Smooth muscle cell (in vitro differentiated cells): Measurements from ENCODE around the gene TUSC2. TPM values are rescaled to one million over a fixed set of nuclear protein-coding genes. Genes with fewer than 3 reads are reported as not detected.

Experiments
- DNase-seq: peaks from one replicate; lab custom pipeline; 2025; ENCODE audit not compliant: unreplicated experiment; lab: John Stamatoyannopoulos, UW
- H2AFZ ChIP-seq: fragments of 200-600 bp; sonication (generic); 2 replicates; pipeline ENCODE4 v1.6.0; 2016; ENCODE audit warnings: antibody characterized with exemption, low read depth, mild to moderate bottlenecking
- H3F3A ChIP-seq: fragments of 200-600 bp; sonication (generic); 2 replicates; pipeline ENCODE4 v1.6.0; 2017; ENCODE audit warnings: antibody characterized with exemption, low read depth
- H3K27ac ChIP-seq: fragments of 200-600 bp; sonication (generic); 2 replicates; pipeline ENCODE4 v1.5.1; 2016; ENCODE audit warnings: low read depth, mild to moderate bottlenecking
- H3K27me3 ChIP-seq: fragments of 200-600 bp; sonication (generic); 2 replicates; pipeline ENCODE4 v1.6.1; 2016; ENCODE audit warnings: low read depth, mild to moderate bottlenecking
- H3K36me3 ChIP-seq: fragments of 200-600 bp; sonication (generic); 2 replicates; pipeline ENCODE4 v1.5.1; 2016; ENCODE audit warnings: low read depth
- H3K4me1 ChIP-seq: fragments of 200-600 bp; sonication (generic); 2 replicates; pipeline ENCODE4 v1.5.1; 2016; ENCODE audit warnings: low read depth
- H3K4me2 ChIP-seq: fragments of 200-600 bp; sonication (generic); 2 replicates; pipeline ENCODE4 v1.6.0; 2016; ENCODE audit warnings: mild to moderate bottlenecking
- H3K4me3 ChIP-seq: fragments of 200-600 bp; sonication (generic); 2 replicates; pipeline ENCODE4 v1.5.1; 2016; ENCODE audit warnings: mild to moderate bottlenecking
- H3K79me2 ChIP-seq: fragments of 200-600 bp; sonication (generic); 2 replicates; pipeline ENCODE4 v1.6.0; 2016; ENCODE audit warnings: low read depth, mild to moderate bottlenecking
- H3K9ac ChIP-seq: fragments of 200-600 bp; sonication (generic); 2 replicates; pipeline ENCODE4 v1.6.0; 2016; ENCODE audit warnings: low read depth
- H3K9me3 ChIP-seq: fragments of 200-600 bp; sonication (generic); replicated peaks from 2 replicates; pipeline ENCODE4 v1.5.1; 2016; ENCODE audit warnings: low read depth
- H4K20me1 ChIP-seq: fragments of 200-600 bp; sonication (generic); 2 replicates; pipeline ENCODE4 v1.6.0; 2016; ENCODE audit warnings: low read depth
- CTCF ChIP-seq: fragments of 200-600 bp; sonication (generic); IDR thresholded peaks from 2 replicates; pipeline ENCODE4 v1.5.1; 2017; ENCODE audit warnings: borderline replicate concordance, mild to moderate bottlenecking, antibody characterized with exemption; ENCODE audit not compliant: insufficient read depth, poor library complexity, severe bottlenecking
- WGBS: methylation state at CpG from one replicate; pipeline ENCODE4 v1.1.7; 2016; ENCODE audit warnings: low lambda C conversion rate; 5-methylcytosine and 5-hydroxymethylcytosine counted together
- polyA plus RNA-seq: library from polyadenylated mRNA; unstranded; fragments of >200 nt; fragmentation: Nextera tagmentation; extraction: Ambion mirVana; gene quantifications from 2 replicates; pipeline ENCODE4 v1.2.1, GENCODE V29; 2016
- total RNA-seq: library from RNA; depleted of rRNA; stranded (reverse); fragments of >200 nt; gene quantifications from 2 replicates; pipeline ENCODE4 v1.2.3, GENCODE V29; 2014

TUSC2 gene
- total and polyA plus RNA-seq, 2 experiments from 2014 or later: 25.1 to 53.4 TPM

GRCh38 chr3:50320853-50321335 is 7.1 kb downstream of the TUSC2 start:
- no peak for TF ChIP-seq CTCF
- Histone ChIP-seq H3K4me3 (peak overlapping the region; percentile 75), H3K9ac (peak overlapping the region; percentile 98), H3K27me3 (no peaks in the 10 kb centered on the region), H3K79me2 (peaks cover 20% of the 10 kb centered on the region), H4K20me1 (peaks cover 18% of the 10 kb centered on the region), H3K4me1 (peaks cover 17% of the 10 kb centered on the region), H3K27ac (peak overlapping the region; percentile 95), H3F3A (peaks cover 6% of the 10 kb centered on the region), H2AFZ (peak overlapping the region; percentile 60), H3K36me3 (no peaks in the 10 kb centered on the region), H3K4me2 (peak overlapping the region; percentile 88), H3K9me3 (no peaks in the 10 kb centered on the region)
- DNase-seq: peak; percentile 92
- WGBS: 1% methylated on average over 20 of the region's 45 CpGs

DNA sequence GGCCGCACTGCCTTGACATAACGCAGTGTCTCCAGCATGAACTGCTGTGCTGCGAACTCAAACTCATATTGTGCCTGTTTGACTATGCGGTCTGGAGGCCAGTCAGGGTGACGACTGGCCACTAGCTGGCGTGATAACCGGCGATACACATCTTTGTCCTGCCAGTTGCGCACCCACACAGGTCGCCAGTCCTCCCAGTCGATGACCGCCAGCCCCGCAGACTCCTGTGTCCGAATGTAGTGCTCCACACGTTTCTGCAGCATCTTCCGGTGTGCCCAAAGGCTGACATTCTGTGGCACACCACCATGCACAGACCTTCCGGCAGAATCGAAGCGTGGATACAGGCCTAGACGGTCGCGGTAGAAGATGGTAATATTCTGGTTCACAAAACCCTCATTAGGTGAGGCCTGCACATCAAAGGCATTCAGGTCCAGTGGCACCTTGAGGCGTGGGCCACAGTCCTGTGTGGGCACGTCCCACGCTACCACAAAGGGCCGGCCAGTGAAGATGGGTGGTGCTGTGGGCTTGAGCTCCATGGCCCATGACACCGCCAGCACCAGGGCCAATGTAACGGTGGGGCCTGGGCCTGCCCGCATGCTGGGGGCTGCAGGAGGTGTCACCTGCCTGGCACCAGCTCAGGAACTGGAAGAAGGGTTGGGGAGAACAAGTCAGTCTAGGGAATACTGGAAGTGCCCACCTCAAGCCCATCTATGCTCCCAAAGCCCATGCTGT is 8.0 kb downstream of the TUSC2 start:
- H3K9me3 ChIP-seq: no peaks in the 10 kb centered on the region
- peaks cover 17% of the 10 kb centered on the region for H3K4me1 ChIP-seq
- H3K36me3 ChIP-seq: no peaks in the 10 kb centered on the region
- TF ChIP-seq CTCF: no peak
- no peaks in the 10 kb centered on the region for H3K27me3 ChIP-seq
- peak overlapping the region; percentile 75 for H3K4me3 ChIP-seq
- H3K4me2 ChIP-seq: peak overlapping the region; percentile 88
- H4K20me1 ChIP-seq: peaks cover 18% of the 10 kb centered on the region
- peaks cover 6% of the 10 kb centered on the region for H3F3A ChIP-seq
- H3K79me2 ChIP-seq: peaks cover 20% of the 10 kb centered on the region
- WGBS: 90% methylated on average over 29 of the region's 29 CpGs
- no peak for DNase-seq
- peak overlapping the region; percentile 98 for H3K9ac ChIP-seq
- H2AFZ ChIP-seq: no peak overlapping the region
- H3K27ac ChIP-seq: peak overlapping the region; percentile 95

DNA sequence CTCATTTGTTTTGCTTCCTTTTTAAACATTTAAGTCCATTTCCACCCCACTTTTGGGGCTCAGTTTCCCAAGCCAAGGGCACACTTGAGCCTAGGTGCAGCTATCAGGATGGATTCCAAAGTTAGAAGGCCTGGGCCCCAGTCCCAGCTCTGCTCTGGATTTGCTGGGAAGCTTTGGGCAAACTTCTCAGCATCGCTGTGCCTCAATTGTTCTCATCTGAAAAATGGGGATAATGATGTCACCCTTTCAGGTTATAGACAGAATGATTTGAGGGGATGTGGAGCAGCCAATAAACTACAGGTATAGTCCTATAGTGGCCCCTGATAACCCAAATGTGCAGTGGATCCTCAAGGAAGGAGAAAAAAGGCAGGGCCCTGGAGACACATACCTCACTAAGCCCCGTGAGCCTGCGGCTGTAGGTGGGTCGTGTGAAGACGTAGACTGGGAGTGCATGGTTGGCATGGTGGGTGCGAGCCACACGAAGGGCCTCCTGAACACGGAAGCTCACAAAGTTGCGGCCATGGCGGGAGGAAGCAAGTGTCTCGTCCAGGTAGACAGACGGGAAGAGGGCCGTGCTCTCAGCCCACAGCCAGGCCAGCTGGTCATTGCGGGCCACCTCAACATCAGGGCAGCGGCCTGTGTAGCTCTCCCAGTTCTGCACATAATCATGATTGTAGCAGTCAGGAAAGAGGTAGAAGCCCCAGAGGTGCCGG is 8.7 kb downstream of the TUSC2 start:
- H2AFZ ChIP-seq: no peak overlapping the region
- no peak overlapping the region for H3K27ac ChIP-seq
- no peak for DNase-seq
- 98% methylated on average over 16 of the region's 16 CpGs for WGBS
- H3K4me1 ChIP-seq: peaks cover 17% of the 10 kb centered on the region
- H3K9ac ChIP-seq: no peak overlapping the region
- H3K27me3 ChIP-seq: no peaks in the 10 kb centered on the region
- no peaks in the 10 kb centered on the region for H3K9me3 ChIP-seq
- TF ChIP-seq CTCF: no peak
- H3F3A ChIP-seq: peaks cover 6% of the 10 kb centered on the region
- no peaks in the 10 kb centered on the region for H3K36me3 ChIP-seq
- peak overlapping the region; percentile 88 for H3K4me2 ChIP-seq
- no peak overlapping the region for H3K4me3 ChIP-seq
- H3K79me2 ChIP-seq: peaks cover 20% of the 10 kb centered on the region
- peaks cover 18% of the 10 kb centered on the region for H4K20me1 ChIP-seq
